ENCODE data around the gene FBXL19.

The FBXL19 gene

GRCh38 chr16:30893417-30893743 is 30.0 kb upstream of the FBXL19 start:
- H4K20me1 ChIP-seq = peaks cover 0 to 18% (median 0%) of the 10 kb centered on the region in 11 experiments; a peak in 3 of 22 replicates
- no peak for TF ChIP-seq Cebpa-rat (IDR thresholded peaks at IDR 0.05)
- peak overlapping the region; percentile 80 to 100 (median 99) for H3K4me2 ChIP-seq
- H3K36me3 ChIP-seq = peaks cover 33 to 43% (median 36%) of the 10 kb centered on the region in 11 experiments
- peak overlapping the region; percentile 82 to 90 (median 88) for H3K27ac ChIP-seq
- H3K9me3 ChIP-seq (replicated peaks in 1 of 11) = no peaks in the 10 kb centered on the region
- H3K9ac ChIP-seq = peak overlapping the region; percentile 88 to 94 (median 92)
- H3K4me1 ChIP-seq = peaks cover 37 to 51% (median 47%) of the 10 kb centered on the region in 10 experiments
- no peaks in the 10 kb centered on the region for H3K27me3 ChIP-seq
- peak overlapping the region; percentile 71 to 89 (median 78) for H3K4me3 ChIP-seq

- Histone ChIP-seq H3K36me3 (peaks cover 27 to 38% (median 31%) of the 10 kb centered on the region in 11 experiments), H3K27ac (peak within 1 kb of the TSS; percentile 82 to 90 (median 88)), H3K27me3 (no peaks in the 10 kb centered on the region), H3K4me3 (peak within 1 kb of the TSS; percentile 71 to 89 (median 78)), H4K20me1 (peaks cover 0 to 16% (median 0%) of the 10 kb centered on the region in 11 experiments; a peak in 3 of 22 replicates), H3K9me3 (replicated peaks in 1 of 11) (no peaks in the 10 kb centered on the region), H3K4me2 (peak within 1 kb of the TSS; percentile 80 to 100 (median 99)), H3K9ac (peak within 1 kb of the TSS; percentile 88 to 94 (median 92)), H3K4me1 (peaks cover 37 to 51% (median 47%) of the 10 kb centered on the region in 10 experiments)
- TF ChIP-seq Cebpa-rat (IDR thresholded peaks at IDR 0.05) = no peak
Measured at GRCh38 chr16:30893744-30894539, 29.4 kb upstream of the FBXL19 start, which contains the start of gene BCL7C. TSS of gene BCL7C (minus strand) at chr16:30894077. CDS start at chr16:30893944, 133 bp downstream.

GRCh38 chr16:30894540-30895368 is 28.6 kb upstream of the FBXL19 start:
- H3K9me3 ChIP-seq (replicated peaks in 1 of 11) = no peaks in the 10 kb centered on the region
- H3K27ac ChIP-seq = peak overlapping the region; percentile 82 to 90 (median 88); a peak in 21 of 22 replicates
- H3K4me3 ChIP-seq = peak overlapping the region; percentile 71 to 89 (median 78); a peak in 18 of 20 replicates
- peak in 1 of 11 experiments; percentile 26; a peak in 1 of 22 replicates for TF ChIP-seq Cebpa-rat (IDR thresholded peaks at IDR 0.05)
- peaks cover 0 to 12% (median 0%) of the 10 kb centered on the region in 11 experiments; a peak in 3 of 22 replicates for H4K20me1 ChIP-seq
- no peaks in the 10 kb centered on the region for H3K27me3 ChIP-seq
- peak overlapping the region; percentile 80 to 100 (median 99) for H3K4me2 ChIP-seq
- peaks cover 37 to 51% (median 47%) of the 10 kb centered on the region in 10 experiments for H3K4me1 ChIP-seq
- H3K9ac ChIP-seq = peak overlapping the region; percentile 88 to 94 (median 92)
- peaks cover 19 to 30% (median 23%) of the 10 kb centered on the region in 11 experiments for H3K36me3 ChIP-seq

- peak overlapping the region in 10 of 11 experiments; percentile 78 to 92 (median 88); a peak in 18 of 22 replicates for H3K27ac ChIP-seq
- peak overlapping the region; percentile 81 to 93 (median 89) for H3K4me2 ChIP-seq
Measured at GRCh38 chr16:30895627-30896260, 27.6 kb upstream of the FBXL19 start.

GRCh38 chr16:30896261-30896888 is 27.0 kb upstream of the FBXL19 start, which contains the start of gene CTF1:
TSS of gene CTF1 (plus strand) at chr16:30896614. CDS start at chr16:30896644, 30 bp downstream.
- Histone ChIP-seq H3K4me3 (peak within 1 kb of the TSS; percentile 45 to 70 (median 59)), H3K9me3 (replicated peaks in 1 of 11) (no peaks in the 10 kb centered on the region), H3K4me1 (peaks cover 43 to 58% (median 53%) of the 10 kb centered on the region in 10 experiments), H3K4me2 (peak within 1 kb of the TSS; percentile 81 to 93 (median 89)), H4K20me1 (peaks cover 0 to 12% (median 0%) of the 10 kb centered on the region in 11 experiments; a peak in 3 of 22 replicates), H3K27ac (peak within 1 kb of the TSS; percentile 78 to 92 (median 87)), H3K36me3 (peaks cover 3 to 13% (median 7%) of the 10 kb centered on the region in 11 experiments; a peak in 19 of 22 replicates), H3K9ac (peak within 1 kb of the TSS; percentile 69 to 85 (median 83)), H3K27me3 (no peaks in the 10 kb centered on the region)
- TF ChIP-seq Cebpa-rat (IDR thresholded peaks at IDR 0.05) = no peak

More at GRCh38 chr16:30895627-30896260, 27.6 kb upstream of the FBXL19 start:
- peak overlapping the region in 3 of 10 experiments; percentile 53 to 65 (median 59); a peak in 5 of 20 replicates for H3K4me3 ChIP-seq
- peaks cover 37 to 52% (median 47%) of the 10 kb centered on the region in 10 experiments for H3K4me1 ChIP-seq
- no peak for TF ChIP-seq Cebpa-rat (IDR thresholded peaks at IDR 0.05)
- peak overlapping the region; percentile 69 to 85 (median 83); a peak in 20 of 22 replicates for H3K9ac ChIP-seq
- H4K20me1 ChIP-seq = peaks cover 0 to 12% (median 0%) of the 10 kb centered on the region in 11 experiments; a peak in 3 of 22 replicates
- H3K36me3 ChIP-seq = peaks cover 9 to 20% (median 13%) of the 10 kb centered on the region in 11 experiments; a peak in 21 of 22 replicates
- no peaks in the 10 kb centered on the region for H3K27me3 ChIP-seq
- no peaks in the 10 kb centered on the region for H3K9me3 ChIP-seq (replicated peaks in 1 of 11)

GRCh38 chr16:30896889-30897733 is 26.3 kb upstream of the FBXL19 start:
- peak overlapping the region; percentile 81 to 93 (median 89) for H3K4me2 ChIP-seq
- peak overlapping the region; percentile 78 to 92 (median 87) for H3K27ac ChIP-seq
- TF ChIP-seq Cebpa-rat (IDR thresholded peaks at IDR 0.05) = no peak
- H3K4me3 ChIP-seq = peak overlapping the region; percentile 45 to 70 (median 59)
- peaks cover 0 to 6% (median under 1%) of the 10 kb centered on the region in 11 experiments; a peak in 3 of 22 replicates for H3K36me3 ChIP-seq
- peak overlapping the region; percentile 69 to 85 (median 83) for H3K9ac ChIP-seq
- H3K4me1 ChIP-seq = peaks cover 47 to 64% (median 58%) of the 10 kb centered on the region in 10 experiments
- H4K20me1 ChIP-seq = peaks cover 0 to 12% (median 0%) of the 10 kb centered on the region in 11 experiments; a peak in 3 of 22 replicates
- H3K27me3 ChIP-seq = no peaks in the 10 kb centered on the region
- no peaks in the 10 kb centered on the region for H3K9me3 ChIP-seq (replicated peaks in 1 of 11)

- no peaks in the 10 kb centered on the region for H4K20me1 ChIP-seq
- no peak overlapping the region for H3K4me2 ChIP-seq
- H3K4me3 ChIP-seq = no peak overlapping the region
- H3K27me3 ChIP-seq = no peaks in the 10 kb centered on the region
- no peaks in the 10 kb centered on the region for H3K36me3 ChIP-seq
- TF ChIP-seq Cebpa-rat (IDR thresholded peaks at IDR 0.05) = no peak
- H3K9ac ChIP-seq = no peak overlapping the region
- peaks cover 51 to 68% (median 62%) of the 10 kb centered on the region in 10 experiments for H3K4me1 ChIP-seq
- peaks cover 0 to 11% (median 9%) of the 10 kb centered on the region in 11 experiments; a peak in 17 of 22 replicates for H3K9me3 ChIP-seq (replicated peaks in 1 of 11)
- no peak overlapping the region for H3K27ac ChIP-seq
Measured at GRCh38 chr16:30899794-30900193, 23.6 kb upstream of the FBXL19 start.
